Endothelial cell of umbilical vein (primary cell): ENCODE results near the gene C1QTNF9B. TPM values are rescaled to one million over a fixed set of nuclear protein-coding genes. Genes with fewer than 3 reads are reported as not detected.

ENCODE experiments used
- BruUV-seq: library from RNA; stranded (reverse); fragments of 400-500 nt; replicated peaks from 2 replicates; lab custom pipeline; 2021; lab: Mats Ljungman, UMichigan
- CTCF ChIA-PET: fragments of 300-600, 350-600 bp; sonication (Branson Sonifier 250); formaldehyde crosslinking; loops from one replicate; lab custom pipeline; 2021; ENCODE audit warnings: antibody characterized with exemption, inconsistent platforms; lab: Charles Lee
- POLR2A ChIA-PET: fragments of 300-600, 350-600 bp; sonication (Branson Sonifier 250); formaldehyde crosslinking; loops from one replicate; lab custom pipeline; 2021; ENCODE audit warnings: antibody characterized with exemption, inconsistent platforms; lab: Charles Lee
- DNase-seq: peaks from one replicate; pipeline ENCODE4 v3.0.0-alpha.2; 2011; ENCODE audit warnings: low read depth, low spot score
- FAIRE-seq: peaks from 2 replicates; lab custom pipeline; 2011; peaks lifted over from hg19 to GRCh38; lab: Jason Lieb, UNC
- H2AFZ ChIP-seq: 2 replicates; pipeline ENCODE4 v1.6.0; 2012; ENCODE audit warnings: low read depth, low read length, control low read depth, inconsistent platforms
- H3K27ac ChIP-seq: 2 replicates; pipeline ENCODE4 v1.5.1; 2011; ENCODE audit warnings: low read depth, mild to moderate bottlenecking, control low read depth, low read length, moderate library complexity; ENCODE audit not compliant: insufficient read depth
- H3K27me3 ChIP-seq, 2 experiments: 2 replicates each; pipeline versions ENCODE4 v1.6.0 to v1.6.1; 2011; ENCODE audit warnings: low read length in 2 of 2, mixed read lengths in 1 of 2; ENCODE audit not compliant: control insufficient read depth in 2 of 2, insufficient read depth in 2 of 2
- H3K36me3 ChIP-seq, 2 experiments: 2 replicates in 1 of 2; 3 replicates in 1 of 2; pipeline ENCODE4 v1.5.1; 2011; ENCODE audit warnings: low read length in 2 of 2, mild to moderate bottlenecking in 1 of 2, moderate library complexity in 1 of 2; ENCODE audit not compliant: control insufficient read depth in 2 of 2, insufficient read depth in 2 of 2; ENCODE audit errors: extremely low read depth in 1 of 2
- H3K4me1 ChIP-seq: 3 replicates; pipeline ENCODE4 v1.5.1; 2011; ENCODE audit warnings: mild to moderate bottlenecking, low read length; ENCODE audit not compliant: control insufficient read depth, insufficient read depth; ENCODE audit errors: extremely low read depth
- H3K4me2 ChIP-seq: 2 replicates; pipeline ENCODE4 v1.6.1; 2011; ENCODE audit warnings: low read length, control low read depth, mixed read lengths; ENCODE audit not compliant: insufficient read depth
- H3K4me3 ChIP-seq, 3 experiments: fragments of 200-600 bp in 1 of 3; sonication (generic), shearing (Covaris generic) in 1 of 3; replicated peaks in 1 of 3; 2 replicates each; pipeline ENCODE4 v1.5.1; 2011 to 2016; ENCODE audit warnings: control low read depth in 3 of 3, low read length in 3 of 3, mild to moderate bottlenecking in 2 of 3, inconsistent platforms in 1 of 3, low read depth in 1 of 3, moderate library complexity in 1 of 3; ENCODE audit not compliant: insufficient read depth in 1 of 3
- H3K79me2 ChIP-seq: 2 replicates; pipeline ENCODE4 v1.6.0; 2012; ENCODE audit warnings: low read length, inconsistent platforms; ENCODE audit not compliant: control insufficient read depth, insufficient read depth
- H3K9ac ChIP-seq: replicated peaks from 2 replicates; pipeline ENCODE3; 2011; ENCODE audit warnings: low read length, control low read depth; ENCODE audit not compliant: insufficient read depth; ENCODE audit errors: extremely low read depth
- H3K9me1 ChIP-seq: replicated peaks from 3 replicates; pipeline ENCODE4 v1.6.0; 2011; ENCODE audit warnings: mild to moderate bottlenecking, low read length; ENCODE audit not compliant: control insufficient read depth, insufficient read depth; ENCODE audit errors: extremely low read depth
- H3K9me3 ChIP-seq: replicated peaks from 2 replicates; pipeline ENCODE4 v1.5.1; 2012; ENCODE audit warnings: low read length, inconsistent platforms; ENCODE audit not compliant: control insufficient read depth, insufficient read depth
- H4K20me1 ChIP-seq: replicated peaks from 2 replicates; pipeline ENCODE3; 2011; ENCODE audit warnings: mild to moderate bottlenecking, low read length; ENCODE audit not compliant: control insufficient read depth, insufficient read depth; ENCODE audit errors: extremely low read depth
- CTCF ChIP-seq, 2 donors: IDR thresholded peaks; 1 replicate in 1 of 2; 2 replicates in 1 of 2; pipeline ENCODE4 v1.5.1; 2011; ENCODE audit warnings: low read length in 2 of 2, mild to moderate bottlenecking in 2 of 2, moderate library complexity in 2 of 2, control low read depth in 1 of 2, inconsistent platforms in 1 of 2, low read depth in 1 of 2; ENCODE audit not compliant: insufficient read depth in 1 of 2; ENCODE audit errors: extremely low read depth in 1 of 2
- MAX ChIP-seq: IDR thresholded peaks from 2 replicates; pipeline ENCODE4 v1.6.1; 2011; ENCODE audit not compliant: insufficient read depth, insufficient read length
- dilution Hi-C: fragments of 300-500 bp; cut with MboI; formaldehyde crosslinking; loops from one replicate; pipeline ENCODE4 v1.15.0; 2019; ENCODE audit warnings: low sequenced_read_pairs; ENCODE audit not compliant: extremely low pct_ligation_motif_present
- intact Hi-C: fragments of 100-400 bp; cut with micrococcal nuclease; formaldehyde crosslinking; loops from one replicate; pipeline ENCODE4 v1.10.0; 2022
- polyA plus RNA-seq, 4 experiments: library from polyadenylated mRNA; depleted of rRNA in 3 of 4; stranded (reverse) in 3 of 4; unstranded in 1 of 4; fragments of >200 nt; gene quantifications; 2 replicates each; pipeline versions ENCODE4 v1.2.1 to v1.2.3, GENCODE V29; 2011 to 2012; ENCODE audit warnings: missing spikeins in 1 of 4
- total RNA-seq: library from RNA; stranded (reverse); gene quantifications from 2 replicates; pipeline ENCODE4 v1.2.3, GENCODE V29; 2021

C1QTNF9B gene
- total and polyA plus RNA-seq, 2 donors (not counting 3 experiments of a cell fraction or from before 2014, with no cell fraction given): 0.06 TPM; not detected in 1

DNA sequence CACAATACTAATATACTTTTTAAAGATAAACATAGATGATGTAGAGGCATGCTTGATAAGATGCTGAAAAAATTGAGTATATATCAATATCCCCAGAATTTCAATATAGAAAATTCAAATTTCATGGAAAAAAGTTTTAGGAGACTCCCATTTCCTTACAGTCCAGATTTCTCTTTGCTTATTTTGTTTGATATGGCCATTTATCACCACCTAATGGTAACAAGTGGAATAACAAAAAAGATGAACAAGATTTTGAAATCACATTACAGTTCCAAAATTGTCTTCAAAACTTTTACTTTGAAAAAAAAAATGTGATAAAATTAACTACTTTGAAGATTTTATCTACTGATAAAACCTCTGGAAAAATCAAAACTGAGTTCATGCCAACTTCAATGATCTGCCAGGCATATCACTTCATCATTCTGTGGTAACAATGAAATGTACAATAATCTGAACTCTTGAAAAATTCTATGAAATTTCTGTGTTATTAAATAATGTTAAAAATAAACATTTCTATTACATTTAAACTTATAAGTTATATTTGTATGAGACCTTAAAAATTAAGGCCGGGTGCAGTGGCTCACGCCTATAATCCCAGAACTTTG, 25.6 kb downstream of the C1QTNF9B start:
- peak; percentile 88 for FAIRE-seq
- Histone ChIP-seq H3K27ac (no peak overlapping the region), H4K20me1 (no peaks in the 10 kb centered on the region)

More for the DNA sequence above, 25.6 kb downstream of the C1QTNF9B start:
- dilution Hi-C loops (no loop called here), intact Hi-C loops (loop anchor here (1.0 to 2.0 kb wide), 6 partner anchors 77 to 405 kb away; no protein-coding TSS in a partner anchor)
- no peak overlapping the region for H3K4me3 ChIP-seq
- H3K79me2 ChIP-seq: no peaks in the 10 kb centered on the region
- H3K9me3 ChIP-seq: no peaks in the 10 kb centered on the region
- CTCF ChIA-PET: interaction anchor here (1.8 kb wide), 1 partner anchor 162 kb away, joined by 5 read pairs; no protein-coding TSS in a partner anchor
- no peaks in the 10 kb centered on the region for H3K9me1 ChIP-seq
- POLR2A ChIA-PET: no interaction called here
- H3K27me3 ChIP-seq: no peaks in the 10 kb centered on the region
- DNase-seq: peak; percentile 27
- H3K9ac ChIP-seq: no peak overlapping the region
- no peak overlapping the region for H3K4me2 ChIP-seq
- TF ChIP-seq CTCF (IDR thresholded peaks at IDR 0.05; ENCODE audit: extremely low read depth in 1 of 2, insufficient read depth in 1 of 2, low read depth in 1 of 2, low read length in 2 of 2) (peak in 1 of 2 donors; percentile 41), MAX (no peak)
- H3K36me3 ChIP-seq: no peaks in the 10 kb centered on the region
- H3K4me1 ChIP-seq: peaks cover 14% of the 10 kb centered on the region
- H2AFZ ChIP-seq: no peak overlapping the region
- no TSS peak for BruUV-seq
